GM08714 (cell line): ENCODE results near the gene TMEM109.

Source experiments
- H3K4me3 ChIP-seq: fragments of 200-500 bp; sonication (Bioruptor generic); 2 replicates; pipeline ENCODE4 v1.5.1; 2014; ENCODE audit warnings: mild to moderate bottlenecking, low read length, inconsistent platforms
- ZNF274 ChIP-seq: IDR thresholded peaks from 2 replicates; pipeline ENCODE4 v1.6.1; 2012; ENCODE audit warnings: mild to moderate bottlenecking, low read depth, low read length

The TMEM109 gene

DNA sequence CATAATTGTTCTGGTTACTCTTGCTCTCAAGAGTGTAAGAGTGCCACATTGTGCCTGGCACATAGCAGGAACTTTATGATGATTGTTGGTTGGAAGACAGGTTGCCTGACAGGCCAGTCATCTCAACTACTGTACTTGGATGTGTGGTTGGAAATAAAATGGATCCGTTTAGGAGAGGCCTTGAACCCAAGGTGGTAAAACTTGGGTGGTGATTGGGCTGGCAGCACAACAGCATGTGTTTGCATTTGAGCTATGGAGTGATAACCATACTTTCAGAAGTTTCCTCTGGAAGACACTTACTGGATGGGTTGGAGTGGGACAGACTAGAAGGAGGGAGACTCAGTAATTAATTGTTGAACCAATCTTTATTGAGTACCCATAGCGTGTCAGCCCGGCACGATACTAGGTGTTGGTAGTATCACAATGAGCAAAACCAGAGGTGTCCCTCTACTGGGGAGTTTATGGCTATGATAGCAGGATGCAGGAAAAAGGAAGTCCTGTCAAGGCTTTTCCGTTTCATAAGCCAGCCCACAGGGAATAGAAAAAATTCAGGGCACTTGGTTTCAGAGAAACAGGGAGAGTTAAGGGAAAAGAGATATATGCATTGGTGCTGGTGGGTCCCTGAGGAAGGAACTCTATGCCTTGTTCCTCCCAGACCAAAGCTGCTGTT lies 3.1 kb upstream of the TMEM109 start:
- H3K4me3 ChIP-seq, result no peak overlapping the region; the same call in 1 of the 2 replicates
- TF ChIP-seq ZNF274, result no peak

GRCh38 chr11:60912223-60912850 lies 1.6 kb upstream of the TMEM109 start:
- H3K4me3 ChIP-seq, result no peak overlapping the region
- TF ChIP-seq ZNF274, result no peak

- no peak overlapping the region; the same call in 1 of the 2 replicates for H3K4me3 ChIP-seq
Observed at GRCh38 chr11:60912851-60913528, 968 bp upstream of the TMEM109 start.

GRCh38 chr11:60914633-60915247 lies 782 bp downstream of the TMEM109 start:
- TF ChIP-seq ZNF274, result no peak
- H3K4me3 ChIP-seq, result peak overlapping the region; percentile 66

More at GRCh38 chr11:60912851-60913528, 968 bp upstream of the TMEM109 start:
- no peak for TF ChIP-seq ZNF274

DNA sequence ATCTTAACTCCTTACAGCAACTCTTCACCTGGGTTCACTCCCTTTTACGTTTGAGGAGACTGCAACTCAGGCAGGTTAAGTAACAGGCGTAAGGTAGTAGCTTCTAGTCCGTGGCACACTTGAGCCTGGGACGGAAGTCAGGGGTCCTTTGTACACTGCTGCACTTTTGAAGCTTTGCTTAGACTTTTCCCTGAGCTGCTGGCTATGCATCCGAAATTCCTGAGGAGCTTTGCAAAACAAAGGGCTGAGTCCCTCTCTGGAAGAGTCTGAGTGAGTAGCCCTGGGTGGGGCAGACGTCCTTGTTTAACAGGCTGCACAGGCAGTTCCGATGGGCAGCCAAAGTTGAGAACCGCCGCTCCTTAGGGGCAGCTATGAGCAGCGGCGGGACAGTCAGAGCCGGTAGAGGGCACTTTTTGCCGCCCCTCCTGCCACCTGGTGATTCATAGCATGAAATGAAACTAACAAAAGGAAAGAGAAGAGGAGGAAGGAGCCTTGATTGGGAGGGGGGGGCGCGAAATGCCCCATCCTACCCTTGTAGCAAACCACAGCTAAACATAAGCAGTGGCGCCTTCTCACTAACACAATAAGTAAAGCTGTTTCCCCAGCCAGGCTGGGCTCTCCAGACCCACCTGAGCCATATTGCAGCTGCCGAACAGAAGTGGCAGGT lies 1.4 kb downstream of the TMEM109 start:
- H3K4me3 ChIP-seq, result peak overlapping the region; percentile 66
- no peak for TF ChIP-seq ZNF274

- TF ChIP-seq ZNF274, result no peak
Observed at GRCh38 chr11:60916669-60917206, 2.8 kb downstream of the TMEM109 start.

GRCh38 chr11:60917267-60917666 lies 3.3 kb downstream of the TMEM109 start:
- TF ChIP-seq ZNF274, result no peak
- H3K4me3 ChIP-seq, result no peak overlapping the region

More at GRCh38 chr11:60916669-60917206, 2.8 kb downstream of the TMEM109 start:
- H3K4me3 ChIP-seq, result no peak overlapping the region

- no peak overlapping the region for H3K4me3 ChIP-seq
- no peak for TF ChIP-seq ZNF274
Observed at GRCh38 chr11:60918251-60918938, 4.4 kb downstream of the TMEM109 start.

- TF ChIP-seq ZNF274, result no peak
- H3K4me3 ChIP-seq, result no peak overlapping the region
Observed at GRCh38 chr11:60918939-60919265, 4.9 kb downstream of the TMEM109 start.

- TF ChIP-seq ZNF274, result no peak
- no peak overlapping the region for H3K4me3 ChIP-seq
Observed at GRCh38 chr11:60919320-60919719, 5.4 kb downstream of the TMEM109 start.

DNA sequence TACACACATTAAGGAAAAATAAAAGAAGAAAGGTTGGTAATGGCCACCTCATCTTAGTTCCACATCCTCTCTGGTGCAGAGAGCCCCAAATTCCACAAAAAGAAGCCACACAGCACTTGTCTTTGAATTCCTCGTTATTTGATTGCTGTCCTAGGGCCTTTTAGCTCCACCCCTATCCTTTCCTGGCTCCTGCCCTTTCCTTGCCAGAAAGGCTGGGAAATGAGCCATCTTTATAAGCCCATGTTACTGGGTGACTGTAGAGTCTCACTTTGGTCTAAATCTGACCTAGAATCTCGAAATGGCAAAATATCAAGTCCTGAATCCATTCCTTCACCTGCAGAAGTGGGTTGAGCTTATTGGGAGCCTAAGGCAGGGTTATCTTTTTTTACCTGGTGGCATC lies 6.0 kb downstream of the TMEM109 start:
- H3K4me3 ChIP-seq, result no peak overlapping the region
- TF ChIP-seq ZNF274, result no peak

- H3K4me3 ChIP-seq, result no peak overlapping the region
- TF ChIP-seq ZNF274, result no peak
Observed at GRCh38 chr11:60921259-60921658, 7.3 kb downstream of the TMEM109 start.

DNA sequence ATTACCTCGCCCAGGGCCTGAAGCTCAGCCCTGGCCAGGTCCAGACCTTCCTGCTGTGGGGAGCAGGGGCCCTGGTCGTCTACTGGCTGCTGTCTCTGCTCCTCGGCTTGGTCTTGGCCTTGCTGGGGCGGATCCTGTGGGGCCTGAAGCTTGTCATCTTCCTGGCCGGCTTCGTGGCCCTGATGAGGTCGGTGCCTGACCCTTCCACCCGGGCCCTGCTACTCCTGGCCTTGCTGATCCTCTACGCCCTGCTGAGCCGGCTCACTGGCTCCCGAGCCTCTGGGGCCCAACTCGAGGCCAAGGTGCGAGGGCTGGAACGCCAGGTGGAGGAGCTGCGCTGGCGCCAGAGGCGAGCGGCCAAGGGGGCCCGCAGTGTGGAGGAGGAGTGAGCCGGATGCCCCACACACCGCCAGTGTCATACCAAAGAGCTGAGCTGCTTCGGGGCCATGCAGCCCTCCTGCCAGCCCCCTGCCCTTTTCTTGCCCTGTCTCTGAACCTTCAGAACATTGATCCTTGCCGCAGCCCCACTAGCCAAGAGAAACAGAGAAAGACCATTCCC lies 7.9 kb downstream of the TMEM109 start:
- no peak overlapping the region for H3K4me3 ChIP-seq
- TF ChIP-seq ZNF274, result no peak
